Measurements from ENCODE around the gene CLEC18B. TPM values are rescaled to one million over a fixed set of nuclear protein-coding genes. Genes with fewer than 3 reads are reported as not detected.
"Not testable (repeated sequence)": the region's sequence is repeated elsewhere in the genome, so short reads cannot be mapped to it uniquely, and the experiment has no call there.

CLEC18B gene
- total RNA-seq, 4 donors from 2014 or later: 0.69 TPM; not detected in 3

DNA sequence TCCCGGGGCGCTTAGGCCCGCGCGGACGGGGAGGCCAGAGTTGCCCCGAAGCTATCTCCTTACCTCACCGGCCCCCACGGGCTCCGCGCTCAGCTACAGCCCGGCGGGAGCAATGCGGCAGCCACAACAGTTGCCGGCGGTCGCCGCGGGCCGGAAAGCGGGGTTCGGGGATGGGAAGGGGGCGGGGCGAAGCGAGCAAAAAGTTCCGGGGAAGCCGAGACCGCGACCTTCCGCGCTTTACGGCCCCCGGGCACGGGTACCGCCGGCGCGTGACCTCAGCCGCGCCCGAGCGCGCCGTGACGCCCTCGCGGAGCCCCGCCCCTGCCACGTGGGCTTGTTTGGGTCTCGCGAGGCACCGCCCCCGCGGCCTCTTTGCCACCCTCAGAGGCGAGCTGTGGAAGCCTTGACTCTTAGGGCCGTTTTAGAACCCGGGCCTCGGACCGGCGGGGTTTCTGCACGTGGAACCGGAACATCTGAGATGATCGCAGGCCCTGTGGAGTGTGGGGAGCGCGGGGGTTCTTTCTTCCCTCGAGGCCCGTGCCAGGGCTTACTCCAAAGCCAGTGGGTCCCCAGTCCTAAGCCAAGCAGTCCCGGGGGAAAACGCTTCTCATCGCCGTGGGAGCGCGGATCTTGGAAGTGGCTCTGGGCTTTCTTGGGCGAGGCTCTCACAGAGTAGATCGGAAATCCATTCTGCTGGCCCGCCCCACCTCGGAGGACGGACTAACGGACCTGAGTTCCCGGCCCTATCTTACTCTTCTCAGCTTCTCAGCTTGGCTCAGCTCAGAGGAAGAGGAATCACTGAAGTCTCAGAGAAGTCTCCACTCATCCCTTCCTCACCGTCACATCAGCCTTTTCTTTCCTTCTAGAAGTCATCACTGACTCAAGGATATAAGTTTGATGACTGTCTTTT is 53.0 kb downstream of the CLEC18B start:
- H3K36me3 ChIP-seq; intact Hi-C loops (cut with DNase I; ENCODE audit: low total_unique reads); H3K27me3 ChIP-seq; H3K4me1 ChIP-seq; H3K9me3 ChIP-seq: not testable (repeated sequence)
- H3K27ac ChIP-seq: peak overlapping the region; percentile 88 to 91
- peak; percentile 58 to 81 for TF ChIP-seq POLR2A (IDR thresholded peaks at IDR 0.05)
- peak in 1 of 4 experiments; percentile 27 for TF ChIP-seq CTCF (IDR thresholded peaks at IDR 0.05)
- peak overlapping the region; percentile 89 to 94 for H3K4me3 ChIP-seq
- DNase-seq: peak; percentile 95 to 100

- H3K27me3 ChIP-seq; H3K4me1 ChIP-seq; H3K9me3 ChIP-seq; intact Hi-C loops (cut with DNase I; ENCODE audit: low total_unique reads); H3K36me3 ChIP-seq: not testable (repeated sequence)
- H3K4me3 ChIP-seq: peak overlapping the region; percentile 89 to 94
- H3K27ac ChIP-seq: peak overlapping the region; percentile 88 to 91
- peak; percentile 45 to 64 for DNase-seq
Observed at GRCh38 chr16:74367469-74368001, 53.7 kb downstream of the CLEC18B start.

DNA sequence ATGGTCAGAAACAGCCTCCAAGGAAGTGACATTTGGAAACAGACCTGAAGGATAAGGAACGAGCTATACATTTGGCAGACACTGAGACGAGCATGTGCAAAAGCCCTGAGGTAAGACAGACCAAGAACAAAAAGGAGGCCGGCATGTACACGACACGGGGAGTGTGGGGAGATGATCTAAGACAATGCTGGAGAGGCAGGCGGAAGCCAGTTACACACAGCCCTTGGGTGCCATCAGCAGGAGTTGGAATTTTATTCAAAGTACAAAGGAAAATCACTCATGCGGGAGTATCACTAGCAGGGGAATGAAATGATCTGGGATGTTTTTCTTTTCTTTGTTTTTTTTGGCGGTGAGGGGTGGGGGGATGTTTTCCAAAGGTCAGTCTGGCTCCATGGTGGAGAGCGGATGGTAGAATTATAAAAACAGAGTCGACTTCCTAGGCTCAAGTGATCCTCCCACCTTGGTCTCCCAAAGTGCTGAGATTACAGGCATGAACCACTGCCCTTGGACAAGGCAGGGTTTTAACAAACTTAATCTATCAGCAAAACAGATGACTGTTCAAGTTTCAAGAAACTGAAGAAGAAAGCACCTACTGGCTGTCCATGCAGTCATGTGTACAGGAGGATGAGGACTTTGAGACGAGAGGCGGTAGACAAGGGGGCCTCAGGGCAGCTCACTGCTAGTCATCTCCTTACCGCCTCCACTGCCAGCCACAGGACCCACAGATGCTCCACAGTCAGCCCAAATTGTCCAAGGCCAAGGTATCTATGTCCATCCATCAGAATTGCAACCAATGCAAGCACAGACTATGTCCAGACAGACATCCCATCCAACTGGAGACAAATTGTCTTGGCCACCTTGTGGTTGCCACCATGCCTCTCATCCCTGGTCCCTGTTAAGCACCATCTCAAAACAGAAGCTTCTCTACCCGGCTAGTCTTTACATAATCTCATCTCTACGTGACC is 59.4 kb downstream of the CLEC18B start:
- H3K36me3 ChIP-seq; DNase-seq; H3K4me1 ChIP-seq; H3K27ac ChIP-seq; H3K4me3 ChIP-seq; intact Hi-C loops (cut with DNase I; ENCODE audit: low total_unique reads); H3K9me3 ChIP-seq; H3K27me3 ChIP-seq: not testable (repeated sequence)

Small RNA genes within 50 kb of the gene (small RNA-seq; reads per million reads assigned to genes)
- gene AC009053.4 (not detected), gene RF00019 (not detected), gene RNU6-237P (not detected)

Other genes with a start within 250 kb of the CLEC18B start
- gene PSMD7, start 124.7 kb downstream of the CLEC18B start, total RNA-seq: 10 to 100 TPM; 49.8 to 76.8 (median 62.7) TPM
- gene NPIPB15, start 45.2 kb downstream of the CLEC18B start, total RNA-seq: 10 to 100 TPM in 1 of 4 donors, 1 to 10 TPM in 1, under 1 TPM in 1, not detected in 1; 0.21 to 36.1 (median 8.4) TPM
- gene GLG1, start 185.6 kb upstream of the CLEC18B start, total RNA-seq: 100 to 1,000 TPM in 2 of 4 donors, 10 to 100 TPM in 2; 53.0 to 272 (median 127) TPM
- gene RFWD3, start 245.4 kb upstream of the CLEC18B start, total RNA-seq: 10 to 100 TPM in 3 of 4 donors, 1 to 10 TPM in 1; 3.6 to 27.6 (median 20.0) TPM